GM12872 (cell line): ENCODE measurements around the gene AKR7A3.
A peak's percentile ranks its signal among the peaks of the same experiment; 100 is the strongest.

Experiments
- CTCF ChIP-seq: IDR thresholded peaks from 3 replicates; pipeline ENCODE4 v1.5.1; 2011; ENCODE audit warnings: low read depth, mild to moderate bottlenecking, low read length, moderate library complexity; ENCODE audit not compliant: insufficient read depth

Gene AKR7A3

GRCh38 chr1:19257178-19257914 lies 31.2 kb downstream of the AKR7A3 start:
- TF ChIP-seq CTCF: no peak

GRCh38 chr1:19255288-19255687 lies 33.3 kb downstream of the AKR7A3 start:
- TF ChIP-seq CTCF: no peak

- no peak for TF ChIP-seq CTCF
These were observed 34.2 kb downstream of the AKR7A3 start for GRCh38 chr1:19254416-19254815.

- TF ChIP-seq CTCF: no peak
These were observed 37.0 kb downstream of the AKR7A3 start, which contains the start of the genes EMC1 and MRTO4 for GRCh38 chr1:19251305-19252196. Gene EMC1, minus strand, starts transcription at chr1:19251524. Its CDS starts 15 bp downstream, at chr1:19251509. Gene MRTO4, plus strand, starts transcription at chr1:19251805. Its CDS starts 31 bp downstream, at chr1:19251836.

GRCh38 chr1:19250629-19251304 lies 37.8 kb downstream of the AKR7A3 start:
- TF ChIP-seq CTCF: no peak

- peak; percentile 95 for TF ChIP-seq CTCF
These were observed 47.7 kb downstream of the AKR7A3 start for GRCh38 chr1:19240673-19241538.
